Neutrophil (primary cell): ENCODE measurements around the gene LMO1.

Source experiments
- H3K27ac ChIP-seq: fragments of 200-600 bp; sonication (generic); 2 replicates; pipeline ENCODE4 v1.5.1; 2016; ENCODE audit warnings: mild to moderate bottlenecking, moderate library complexity
- H3K27me3 ChIP-seq: fragments of 200-600 bp; sonication (generic); 2 replicates; pipeline ENCODE4 v1.6.0; 2016; ENCODE audit warnings: mild to moderate bottlenecking
- H3K36me3 ChIP-seq: fragments of 200-600 bp; sonication (generic); 2 replicates; pipeline ENCODE4 v1.5.1; 2017
- H3K4me1 ChIP-seq, 2 experiments: fragments of 200-600 bp in 1 of 2; sonication (generic) in 1 of 2; 1 replicate in 1 of 2; 2 replicates in 1 of 2; pipeline versions ENCODE4 v1.5.1 to v1.6.1; 2013 to 2016; ENCODE audit warnings: low read depth in 1 of 2, low read length in 1 of 2, mild to moderate bottlenecking in 1 of 2, moderate library complexity in 1 of 2; ENCODE audit not compliant: control insufficient read depth in 1 of 2, insufficient read depth in 1 of 2
- H3K4me3 ChIP-seq, 2 experiments: fragments of 200-600 bp in 1 of 2; sonication (generic) in 1 of 2; 1 replicate in 1 of 2; 2 replicates in 1 of 2; pipeline ENCODE4 v1.5.1; 2013 to 2016; ENCODE audit warnings: low read depth in 1 of 2, low read length in 1 of 2, mild to moderate bottlenecking in 1 of 2, moderate library complexity in 1 of 2
- H3K9me3 ChIP-seq: fragments of 200-600 bp; sonication (generic); 2 replicates; pipeline ENCODE4 v1.5.1; 2016
- TF ChIP-seq, protein P1 (sequence below): fragments of 200-600 bp; sonication (generic); IDR thresholded peaks from 2 replicates; pipeline ENCODE4 v1.5.1; 2016; ENCODE audit warnings: antibody characterized with exemption

The LMO1 gene

GRCh38 chr11:8262552-8263108, 1.0 kb downstream of the LMO1 start:
- TF ChIP-seq, protein P1, sequence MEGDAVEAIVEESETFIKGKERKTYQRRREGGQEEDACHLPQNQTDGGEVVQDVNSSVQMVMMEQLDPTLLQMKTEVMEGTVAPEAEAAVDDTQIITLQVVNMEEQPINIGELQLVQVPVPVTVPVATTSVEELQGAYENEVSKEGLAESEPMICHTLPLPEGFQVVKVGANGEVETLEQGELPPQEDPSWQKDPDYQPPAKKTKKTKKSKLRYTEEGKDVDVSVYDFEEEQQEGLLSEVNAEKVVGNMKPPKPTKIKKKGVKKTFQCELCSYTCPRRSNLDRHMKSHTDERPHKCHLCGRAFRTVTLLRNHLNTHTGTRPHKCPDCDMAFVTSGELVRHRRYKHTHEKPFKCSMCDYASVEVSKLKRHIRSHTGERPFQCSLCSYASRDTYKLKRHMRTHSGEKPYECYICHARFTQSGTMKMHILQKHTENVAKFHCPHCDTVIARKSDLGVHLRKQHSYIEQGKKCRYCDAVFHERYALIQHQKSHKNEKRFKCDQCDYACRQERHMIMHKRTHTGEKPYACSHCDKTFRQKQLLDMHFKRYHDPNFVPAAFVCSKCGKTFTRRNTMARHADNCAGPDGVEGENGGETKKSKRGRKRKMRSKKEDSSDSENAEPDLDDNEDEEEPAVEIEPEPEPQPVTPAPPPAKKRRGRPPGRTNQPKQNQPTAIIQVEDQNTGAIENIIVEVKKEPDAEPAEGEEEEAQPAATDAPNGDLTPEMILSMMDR, result no peak
- Histone ChIP-seq H3K9me3 (no peaks in the 10 kb centered on the region), H3K4me3 (no peak overlapping the region), H3K36me3 (no peaks in the 10 kb centered on the region), H3K27ac (no peak overlapping the region), H3K27me3 (peaks cover 100% of the 10 kb centered on the region), H3K4me1 (peaks cover 7 to 13% of the 10 kb centered on the region in 2 experiments)

GRCh38 chr11:8261921-8262551, 1.6 kb downstream of the LMO1 start:
- Histone ChIP-seq H3K9me3 (no peaks in the 10 kb centered on the region), H3K27ac (no peak overlapping the region), H3K4me3 (no peak overlapping the region), H3K36me3 (no peaks in the 10 kb centered on the region), H3K27me3 (peaks cover 95% of the 10 kb centered on the region), H3K4me1 (peaks cover 7 to 12% of the 10 kb centered on the region in 2 experiments)
- TF ChIP-seq, protein P1, result no peak

GRCh38 chr11:8261291-8261690, 2.4 kb downstream of the LMO1 start:
- TF ChIP-seq, protein P1, result no peak

DNA sequence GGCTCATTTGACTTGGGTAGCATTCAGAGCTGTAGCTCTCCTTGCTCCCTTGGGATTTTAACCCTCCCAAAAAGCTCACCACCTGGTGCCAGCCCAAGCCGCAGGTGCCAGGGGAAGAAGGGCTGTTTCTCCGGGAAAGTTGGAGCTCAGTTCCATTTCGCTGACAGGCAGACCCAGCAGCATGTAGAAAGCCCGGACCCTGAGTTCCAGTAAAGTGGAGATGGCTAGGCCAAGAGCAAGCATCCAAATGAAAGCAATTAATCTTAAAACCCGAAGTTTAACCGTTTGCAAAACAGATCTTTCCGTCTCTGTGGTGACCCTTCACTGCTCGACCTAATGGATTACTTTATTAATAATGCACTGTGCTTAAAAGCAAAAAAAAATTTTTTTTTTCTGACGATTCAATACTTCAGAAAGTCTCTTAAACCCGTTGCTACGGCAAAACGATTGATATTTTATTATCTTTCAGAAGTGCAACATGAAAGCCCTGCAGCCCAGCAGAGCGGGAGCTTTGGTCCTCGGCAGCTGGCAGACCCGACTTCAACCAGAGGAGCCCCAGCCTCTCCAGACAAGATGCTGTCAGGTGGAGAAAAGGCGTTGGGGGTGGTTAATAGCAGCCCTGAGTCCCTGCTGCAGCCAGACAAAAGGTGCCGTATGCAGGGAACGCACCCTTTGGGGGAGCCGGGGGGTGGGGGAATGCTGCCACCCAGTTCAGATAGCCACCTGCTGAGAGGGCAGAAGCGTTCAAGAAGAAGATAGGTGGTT, 3.3 kb downstream of the LMO1 start:
- TF ChIP-seq, protein P1, result no peak
- Histone ChIP-seq H3K9me3 (no peaks in the 10 kb centered on the region), H3K4me3 (no peak overlapping the region)

More at GRCh38 chr11:8261291-8261690, 2.4 kb downstream of the LMO1 start:
- no peak overlapping the region for H3K27ac ChIP-seq
- H3K36me3 ChIP-seq, result no peaks in the 10 kb centered on the region
- peaks cover 88% of the 10 kb centered on the region for H3K27me3 ChIP-seq
- no peaks in the 10 kb centered on the region for H3K9me3 ChIP-seq
- no peak overlapping the region for H3K4me3 ChIP-seq
- H3K4me1 ChIP-seq, result peaks cover 7 to 12% of the 10 kb centered on the region in 2 experiments

DNA sequence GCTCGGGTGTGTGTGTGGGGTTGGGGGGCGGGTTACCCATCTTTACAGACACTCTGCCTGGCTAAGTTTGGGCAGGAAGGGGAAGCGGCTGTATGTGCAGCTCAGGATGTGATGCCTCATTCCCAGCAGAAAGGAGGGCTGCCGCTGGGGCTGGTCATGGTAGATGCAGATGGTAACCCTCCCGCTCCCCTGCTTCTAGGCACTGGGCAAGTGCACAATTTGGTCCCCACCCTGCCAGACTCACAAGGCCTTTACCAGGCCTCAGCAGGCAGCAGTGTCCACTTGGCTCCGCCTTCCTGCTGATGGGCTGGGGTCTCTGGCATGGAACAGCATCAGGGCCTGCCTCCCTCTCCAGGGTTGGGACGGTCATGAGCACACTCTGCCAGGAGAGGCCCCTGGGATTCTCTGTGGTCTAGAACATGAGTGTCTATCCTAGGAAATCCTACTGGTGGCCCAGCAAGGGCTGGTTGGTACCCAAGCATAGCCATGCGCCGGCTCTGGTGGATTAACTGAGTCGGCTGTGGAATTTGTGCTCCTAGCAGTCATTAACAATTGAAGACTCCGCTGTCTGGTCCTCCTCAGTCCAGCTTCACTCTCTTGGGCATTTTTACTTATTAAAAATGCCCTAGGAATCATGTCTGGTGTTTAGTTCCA, 4.2 kb downstream of the LMO1 start:
- no peak overlapping the region for H3K4me3 ChIP-seq
- peaks cover 69% of the 10 kb centered on the region for H3K27me3 ChIP-seq

More for the DNA sequence above, 3.3 kb downstream of the LMO1 start:
- Histone ChIP-seq H3K4me1 (peaks cover 7 to 12% of the 10 kb centered on the region in 2 experiments), H3K27ac (no peak overlapping the region), H3K27me3 (peaks cover 79% of the 10 kb centered on the region), H3K36me3 (no peaks in the 10 kb centered on the region)

More for the DNA sequence above, 4.2 kb downstream of the LMO1 start:
- H3K36me3 ChIP-seq, result no peaks in the 10 kb centered on the region
- TF ChIP-seq, protein P1, result no peak
- no peak overlapping the region for H3K27ac ChIP-seq
- no peaks in the 10 kb centered on the region for H3K9me3 ChIP-seq
- H3K4me1 ChIP-seq, result peaks cover 7 to 12% of the 10 kb centered on the region in 2 experiments
